ENCODE measurements around the gene STC2. TPM values are rescaled to one million over a fixed set of nuclear protein-coding genes. Genes with fewer than 3 reads are reported as not detected.
"Not testable (repeated sequence)": the region's sequence is repeated elsewhere in the genome, so short reads cannot be mapped to it uniquely, and the experiment has no call there.

STC2 gene
- total and polyA plus RNA-seq, 10 of the 15 experiments (the other 5 are each of a cell fraction or from before 2014, with no cell fraction given), result 0.05 to 4.8 (median 2.0) TPM

- H4K20me1 ChIP-seq (ENCODE audit: control insufficient read depth, insufficient read depth), result no peaks in the 10 kb centered on the region
- ChIA-PET RAD21 (ENCODE audit: unreplicated experiment) (no interaction called here), SMC1A (ENCODE audit: uncharacterized antibody, unreplicated experiment) (no interaction called here), CTCF (no interaction called here), POLR2A (no interaction called here)
- no peaks in the 10 kb centered on the region for H3K36me3 ChIP-seq (ENCODE audit: control insufficient read depth in 2 of 2, insufficient read depth in 2 of 2, low read length in 1 of 2)
- 0% methylated on average over 2 of the region's 2 CpGs for WGBS (ENCODE audit: insufficient coverage, insufficient replicate concordance, low lambda C conversion rate, missing lambda C conversion rate)
- BruUV-seq (replicated peaks), result no TSS peak
- no peak for FAIRE-seq
- H3K4me3 ChIP-seq, result no peak overlapping the region
- TF ChIP-seq ZNF207 (IDR thresholded peaks at IDR 0.05; ENCODE audit: borderline replicate concordance) (no peak), NFIC (IDR thresholded peaks at IDR 0.05; ENCODE audit: low read depth, low read length) (no peak), IKZF2 (IDR thresholded peaks at IDR 0.05) (no peak), CBFB (IDR thresholded peaks at IDR 0.05; ENCODE audit: low read depth) (no peak), MXI1 (IDR thresholded peaks at IDR 0.05; ENCODE audit: low read depth, low read length) (no peak), ELK1 (IDR thresholded peaks at IDR 0.05; ENCODE audit: low read depth, low read length) (no peak), ZNF217 (IDR thresholded peaks at IDR 0.05) (no peak), JUND (IDR thresholded peaks at IDR 0.05; ENCODE audit: low read depth, low read length) (no peak), ZNF622 (IDR thresholded peaks at IDR 0.05) (no peak), ESRRA (IDR thresholded peaks at IDR 0.05; ENCODE audit: low read length) (no peak)
- in situ Hi-C loops (cut with MboI), result no loop called here
- H3K9me3 ChIP-seq (replicated peaks; ENCODE audit: control insufficient read depth, insufficient read depth, low read length), result no peaks in the 10 kb centered on the region; the same call in 2 of the 3 replicates
- no peak for ATAC-seq
- H3K79me2 ChIP-seq (ENCODE audit: control insufficient read depth, insufficient read depth, low read length), result no peaks in the 10 kb centered on the region
- no peak overlapping the region for H2AFZ ChIP-seq (ENCODE audit: control insufficient read depth, low read depth, low read length)
- no peaks in the 10 kb centered on the region for H3K4me1 ChIP-seq (ENCODE audit: control insufficient read depth, insufficient read depth, low read length)
- no peaks in the 10 kb centered on the region; a peak in 1 of 4 replicates for H3K27me3 ChIP-seq (replicated peaks in 1 of 2; ENCODE audit: control insufficient read depth in 2 of 2, insufficient read depth in 2 of 2, low read length in 1 of 2)
- intact Hi-C loops (cut with micrococcal nuclease; ENCODE audit: unreplicated experiment), result no loop called here
- no peak overlapping the region for H3K27ac ChIP-seq (ENCODE audit: control insufficient read depth, insufficient read depth)
- DNase-seq (ENCODE audit: low read depth, low spot score), result no peak
- no peak overlapping the region for H3K4me2 ChIP-seq (ENCODE audit: control insufficient read depth, insufficient read depth)
- H3K9ac ChIP-seq (ENCODE audit: control insufficient read depth, insufficient read depth, low read length), result no peak overlapping the region
Measured at GRCh38 chr5:173371400-173371799, 43.2 kb upstream of the STC2 start.

- POLR2A ChIA-PET; CTCF ChIA-PET; BruUV-seq (replicated peaks); H3K27me3 ChIP-seq (replicated peaks in 1 of 2; ENCODE audit: control insufficient read depth in 2 of 2, insufficient read depth in 2 of 2, low read length in 1 of 2); H3K9me3 ChIP-seq (replicated peaks; ENCODE audit: control insufficient read depth, insufficient read depth, low read length); H4K20me1 ChIP-seq (ENCODE audit: control insufficient read depth, insufficient read depth); FAIRE-seq; SMC1A ChIA-PET (ENCODE audit: uncharacterized antibody, unreplicated experiment); H3K4me1 ChIP-seq (ENCODE audit: control insufficient read depth, insufficient read depth, low read length); H3K4me3 ChIP-seq; intact Hi-C loops (cut with micrococcal nuclease; ENCODE audit: unreplicated experiment); H3K9ac ChIP-seq (ENCODE audit: control insufficient read depth, insufficient read depth, low read length); H3K27ac ChIP-seq (ENCODE audit: control insufficient read depth, insufficient read depth); H3K79me2 ChIP-seq (ENCODE audit: control insufficient read depth, insufficient read depth, low read length); H2AFZ ChIP-seq (ENCODE audit: control insufficient read depth, low read depth, low read length); H3K4me2 ChIP-seq (ENCODE audit: control insufficient read depth, insufficient read depth); in situ Hi-C loops (cut with MboI); RAD21 ChIA-PET (ENCODE audit: unreplicated experiment); H3K36me3 ChIP-seq (ENCODE audit: control insufficient read depth in 2 of 2, insufficient read depth in 2 of 2, low read length in 1 of 2); DNase-seq (ENCODE audit: low read depth, low spot score); ATAC-seq: not testable (repeated sequence)
- WGBS (ENCODE audit: insufficient coverage, insufficient replicate concordance, low lambda C conversion rate, missing lambda C conversion rate), result 0% methylated on average over 1 of the region's 1 CpG
Measured at GRCh38 chr5:173363406-173363805, 35.2 kb upstream of the STC2 start.

All from GM12878 (cell line).